GM21381 (cell line): Measurements from ENCODE around the gene CXorf49.
"Not testable (repeated sequence)": the region's sequence is repeated elsewhere in the genome, so short reads cannot be mapped to it uniquely, and the experiment has no call there.

Source experiments
- ATAC-seq: cut with Tn5 transposase; IDR thresholded peaks from one replicate; pipeline ENCODE4 v1.9.1; 2021; ENCODE audit warnings: mild to moderate bottlenecking, moderate library complexity; ENCODE audit not compliant: unreplicated experiment

Gene CXorf49

DNA sequence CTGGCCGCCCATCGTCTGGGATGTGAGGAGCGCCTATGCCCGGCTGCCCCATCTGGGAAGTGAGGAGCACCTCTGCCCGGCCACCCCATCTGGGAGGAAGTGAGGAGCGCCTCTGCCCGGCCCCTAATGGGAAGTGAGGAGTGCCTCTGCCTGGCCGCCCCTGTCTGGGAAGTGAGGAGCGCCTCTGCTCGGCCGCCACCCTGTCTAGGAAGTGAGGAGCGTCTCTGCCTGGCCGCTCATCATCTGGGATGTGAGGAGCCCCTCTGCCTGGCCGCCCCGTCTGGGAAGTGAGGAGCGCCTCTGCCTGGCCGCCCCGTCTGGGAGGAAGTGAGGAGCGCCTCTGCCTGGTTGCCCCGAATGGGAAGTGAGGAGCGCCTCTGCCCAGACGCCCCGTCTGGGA, 42.4 kb downstream of the CXorf49 start:
- ATAC-seq = not testable (repeated sequence)

- ATAC-seq = no peak
Measured at GRCh38 chrX:71671938-71672337, 46.1 kb downstream of the CXorf49 start.

GRCh38 chrX:71671043-71671780, 46.9 kb downstream of the CXorf49 start:
- ATAC-seq = no peak

- ATAC-seq = not testable (repeated sequence)
Measured at GRCh38 chrX:71669947-71670346, 48.1 kb downstream of the CXorf49 start.

GRCh38 chrX:71669492-71669891, 48.6 kb downstream of the CXorf49 start:
- ATAC-seq = no peak

GRCh38 chrX:71668248-71668595, 49.9 kb downstream of the CXorf49 start:
- no peak for ATAC-seq

DNA sequence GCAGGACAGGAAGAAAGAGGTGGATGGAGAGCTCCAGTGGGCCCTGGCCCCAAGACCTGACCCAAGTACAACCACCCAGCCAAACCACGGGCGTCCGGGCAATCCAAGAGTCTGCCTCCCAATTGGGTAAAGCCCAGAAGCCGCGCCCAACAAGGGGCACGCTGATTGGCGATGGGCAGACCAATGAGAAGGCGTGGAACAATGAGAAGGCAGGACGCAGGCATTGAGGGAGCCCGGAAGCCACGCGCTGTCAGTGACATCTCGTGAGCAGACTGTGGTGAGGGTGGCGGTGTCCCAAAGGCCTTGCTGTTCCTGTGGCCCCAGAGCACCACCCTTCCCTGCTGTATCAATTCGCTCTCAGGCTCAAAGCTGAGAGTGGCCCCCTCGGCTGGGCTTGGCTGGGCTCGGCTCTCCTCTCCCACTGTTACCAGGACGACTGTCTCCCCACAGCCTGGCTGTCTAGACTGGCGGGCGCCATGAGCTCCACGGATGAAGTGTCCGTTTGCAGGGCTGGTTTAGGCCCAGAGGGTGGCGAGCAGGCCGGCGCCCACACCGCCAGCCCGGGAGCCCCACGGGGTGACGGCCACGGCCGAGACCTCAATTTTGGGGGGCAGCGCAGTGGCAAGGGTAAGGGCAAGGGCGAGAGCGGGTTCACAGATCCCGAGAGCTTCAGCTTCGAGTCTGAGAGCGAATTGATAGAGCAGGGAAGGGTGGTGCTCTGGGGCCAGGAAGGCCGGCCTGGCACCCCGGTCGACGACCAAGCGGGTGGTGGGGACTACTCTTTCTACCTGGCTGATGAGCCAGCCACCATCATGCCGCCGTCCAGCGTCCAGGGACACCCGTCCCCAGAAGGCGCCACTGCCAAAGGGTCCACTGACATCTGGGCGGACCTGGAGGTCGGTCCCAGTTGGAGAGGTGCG, 50.5 kb downstream of the CXorf49 start, which contains the start of gene LOC101059915:
Gene LOC101059915, plus strand, starts transcription at position 219 of the 920 bp plus-strand sequence.
- no peak for ATAC-seq

GRCh38 chrX:71666240-71667223, 51.6 kb downstream of the CXorf49 start:
- no peak for ATAC-seq

GRCh38 chrX:71665747-71666146, 52.3 kb downstream of the CXorf49 start:
- ATAC-seq = no peak

DNA sequence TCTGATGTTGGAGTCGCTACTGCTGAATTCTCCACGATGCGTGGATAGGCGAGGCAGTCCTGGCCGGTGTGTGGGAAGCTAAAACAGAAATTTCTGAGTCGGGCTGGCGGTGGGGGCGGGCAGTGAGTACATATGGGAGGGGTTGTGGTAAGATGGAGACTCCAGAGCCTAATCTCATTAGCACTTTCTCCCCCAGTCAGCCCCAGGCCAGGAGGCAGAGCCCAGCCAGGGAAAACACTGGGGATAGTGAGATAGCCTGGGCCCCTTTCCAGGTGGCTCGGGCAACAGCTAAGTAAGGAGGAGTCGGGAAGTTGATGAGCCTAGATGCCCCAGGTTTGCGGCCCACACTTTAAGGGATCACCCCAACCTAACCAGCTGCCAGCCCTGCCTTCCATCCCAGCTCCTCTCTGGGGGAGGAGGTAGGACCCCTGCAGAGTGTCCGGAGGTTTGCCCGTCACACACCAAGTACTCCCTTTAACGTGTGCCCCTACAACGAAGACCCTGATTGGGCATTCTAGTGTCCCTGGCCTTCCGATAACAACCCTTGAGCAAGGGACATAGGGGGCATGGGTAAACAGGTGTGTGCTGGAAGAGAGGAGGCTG, 53.1 kb downstream of the CXorf49 start:
- ATAC-seq = no peak
